ENCODE measurements around the gene CEP112. TPM values are rescaled to one million over a fixed set of nuclear protein-coding genes. Genes with fewer than 3 reads are reported as not detected.

CEP112 gene
- total and polyA plus RNA-seq, 9 of the 15 experiments (the other 6 are each of a cell fraction or from before 2014, with no cell fraction given) = 0.84 TPM; not detected in 8

- Histone ChIP-seq H3K4me1 (replicated peaks in 1 of 2; ENCODE audit: control insufficient read depth in 2 of 2, insufficient read depth in 2 of 2, low read length in 2 of 2) (no peaks in the 10 kb centered on the region), H3K4me2 (ENCODE audit: insufficient read depth, low read length) (no peak overlapping the region), H3K27me3 (ENCODE audit: control insufficient read depth in 2 of 2, insufficient read depth in 2 of 2, low read length in 2 of 2) (no peaks in the 10 kb centered on the region), H3K79me2 (ENCODE audit: control insufficient read depth, insufficient read depth, low read length) (no peaks in the 10 kb centered on the region), H3K36me3 (ENCODE audit: control insufficient read depth, insufficient read depth, low read length) (no peaks in the 10 kb centered on the region), H2AFZ (ENCODE audit: low read depth, low read length) (no peak overlapping the region), H3K9ac (ENCODE audit: insufficient read depth in 1 of 2, low read depth in 2 of 2, low read length in 2 of 2) (no peak overlapping the region), H3K4me3 (no peak overlapping the region), H3K27ac (ENCODE audit: extremely low read depth, low read depth, low read length) (no peak overlapping the region), H3K9me3 (replicated peaks; ENCODE audit: control insufficient read depth, insufficient read depth, low read depth, low read length) (no peaks in the 10 kb centered on the region), H3K9me1 (ENCODE audit: control insufficient read depth, insufficient read depth, low read length) (no peaks in the 10 kb centered on the region), H4K20me1 (replicated peaks; ENCODE audit: control insufficient read depth, insufficient read depth, low read length) (no peaks in the 10 kb centered on the region)
- no peak for ATAC-seq
- no peak for FAIRE-seq
- POLR2A ChIA-PET = no interaction called here
- intact Hi-C loops (cut with micrococcal nuclease) = no loop called here
- CTCF ChIA-PET (ENCODE audit: low intra/inter-chr PET ratio) = no interaction called here
- WGBS (ENCODE audit: insufficient coverage, low coverage, missing lambda C conversion rate) = 7% methylated on average over 5 of the region's 5 CpGs
- in situ Hi-C loops (cut with MboI) = no loop called here
- TF ChIP-seq NFIC (IDR thresholded peaks at IDR 0.05) (0 out of 2 replicates have a peak, but pooled peaks have one; percentile 38), MAZ (CRISPR knock-in tag; conservative IDR thresholded peaks at IDR 0.05 in 1 of 2, IDR thresholded peaks at IDR 0.05 in 1 of 2) (no peak)
- no TSS peak for BruUV-seq (replicated peaks)
- DNase-seq (ENCODE audit: extremely low read depth in 1 of 4, low spot score in 3 of 4) = no peak
These were observed 115.3 kb downstream of the CEP112 start for GRCh38 chr17:66076546-66077190.

GRCh38 chr17:66073384-66073783, 118.5 kb downstream of the CEP112 start:
- DNase-seq (ENCODE audit: extremely low read depth in 1 of 4, low spot score in 3 of 4) (no peak), FAIRE-seq (no peak), ATAC-seq (no peak)
- no TSS peak for BruUV-seq (replicated peaks)
- Histone ChIP-seq H4K20me1 (replicated peaks; ENCODE audit: control insufficient read depth, insufficient read depth, low read length) (no peaks in the 10 kb centered on the region), H3K9me3 (replicated peaks; ENCODE audit: control insufficient read depth, insufficient read depth, low read depth, low read length) (no peaks in the 10 kb centered on the region), H3K4me3 (no peak overlapping the region), H2AFZ (ENCODE audit: low read depth, low read length) (no peak overlapping the region), H3K4me2 (ENCODE audit: insufficient read depth, low read length) (no peak overlapping the region), H3K9me1 (ENCODE audit: control insufficient read depth, insufficient read depth, low read length) (no peaks in the 10 kb centered on the region), H3K27me3 (ENCODE audit: control insufficient read depth in 2 of 2, insufficient read depth in 2 of 2, low read length in 2 of 2) (no peaks in the 10 kb centered on the region), H3K27ac (ENCODE audit: extremely low read depth, low read depth, low read length) (no peak overlapping the region), H3K36me3 (ENCODE audit: control insufficient read depth, insufficient read depth, low read length) (no peaks in the 10 kb centered on the region), H3K9ac (ENCODE audit: insufficient read depth in 1 of 2, low read depth in 2 of 2, low read length in 2 of 2) (no peak overlapping the region), H3K4me1 (replicated peaks in 1 of 2; ENCODE audit: control insufficient read depth in 2 of 2, insufficient read depth in 2 of 2, low read length in 2 of 2) (no peaks in the 10 kb centered on the region), H3K79me2 (ENCODE audit: control insufficient read depth, insufficient read depth, low read length) (no peaks in the 10 kb centered on the region)
- ChIA-PET POLR2A (interaction anchor here (0.6 kb wide), 1 partner anchor 678 kb away, joined by 4 read pairs; no protein-coding TSS in a partner anchor), CTCF (ENCODE audit: low intra/inter-chr PET ratio) (no interaction called here)
- intact Hi-C loops (cut with micrococcal nuclease) = no loop called here
- in situ Hi-C loops (cut with MboI) = no loop called here
- TF ChIP-seq CBX1 (IDR thresholded peaks at IDR 0.05; ENCODE audit: low read depth) = no peak
- TF ChIP-seq MNT (conservative IDR thresholded peaks at IDR 0.05) = no peak
- no peak for TF ChIP-seq ZNF583 (CRISPR knock-in tag; IDR thresholded peaks at IDR 0.05)
